ENCODE data around the gene CLEC18A.
"Not testable (repeated sequence)": the region's sequence is repeated elsewhere in the genome, so short reads cannot be mapped to it uniquely, and the experiment has no call there.

CLEC18A gene

DNA sequence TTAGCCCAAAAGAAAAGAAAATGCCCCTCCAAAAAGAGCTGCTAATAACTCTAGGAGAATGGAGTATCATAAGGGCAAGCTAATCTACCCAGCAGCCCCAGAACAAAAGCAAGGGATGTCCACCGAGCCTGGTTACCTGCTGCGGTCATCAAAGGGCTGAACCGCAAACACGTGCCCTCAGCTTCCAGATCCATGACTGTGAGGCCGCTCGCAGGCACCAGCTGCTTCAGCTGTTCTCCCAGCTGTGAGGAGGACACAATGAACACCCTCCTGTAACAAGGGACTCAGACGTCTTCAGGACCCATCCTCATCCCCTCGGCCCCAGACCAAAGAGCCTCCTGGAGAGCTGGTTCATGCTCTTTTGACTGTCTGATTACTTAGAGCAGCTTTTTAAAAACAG is 59.5 kb downstream of the CLEC18A start:
- H3K4me2 ChIP-seq (ENCODE audit: low read length); H3K27me3 ChIP-seq (ENCODE audit: insufficient read depth, low read length); H2AFZ ChIP-seq (ENCODE audit: low read length); H3K9me3 ChIP-seq (ENCODE audit: low read length); H3K79me2 ChIP-seq (ENCODE audit: insufficient read depth, low read length); H3K9ac ChIP-seq (ENCODE audit: low read length); H3K4me3 ChIP-seq (ENCODE audit: low read depth, low read length, poor library complexity, severe bottlenecking); H4K20me1 ChIP-seq (ENCODE audit: insufficient read depth, low read length); H3F3A ChIP-seq (ENCODE audit: insufficient read depth, low read length); H3K36me3 ChIP-seq (ENCODE audit: insufficient read depth, low read length); H3K27ac ChIP-seq (ENCODE audit: low read depth, low read length, poor library complexity, severe bottlenecking); H3K9me2 ChIP-seq (ENCODE audit: low read depth, low read length); H3K4me1 ChIP-seq (ENCODE audit: insufficient read depth, low read length, severe bottlenecking): not testable (repeated sequence)

DNA sequence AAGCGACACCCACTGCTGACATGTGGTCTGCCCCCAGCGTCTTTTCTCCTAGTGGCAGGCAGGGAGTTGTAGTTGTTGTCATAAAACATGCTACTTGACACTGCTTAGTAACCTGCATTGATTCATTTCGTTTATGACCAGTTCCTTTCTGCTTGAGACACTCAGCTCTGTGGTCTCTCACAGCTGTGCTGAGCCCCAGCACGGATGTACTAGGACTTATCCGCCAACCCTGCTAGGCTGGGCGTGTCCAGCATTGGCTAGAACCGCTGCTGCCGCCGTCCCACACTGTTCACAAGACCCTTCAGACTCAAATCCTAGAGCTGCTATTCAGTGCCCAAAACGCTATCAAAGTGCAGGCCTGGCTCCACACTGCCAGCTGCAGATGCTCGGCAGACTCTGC is 60.0 kb downstream of the CLEC18A start:
- not testable (repeated sequence) for H3K4me2 ChIP-seq (ENCODE audit: low read length); H3K36me3 ChIP-seq (ENCODE audit: insufficient read depth, low read length); H3K9ac ChIP-seq (ENCODE audit: low read length); H3F3A ChIP-seq (ENCODE audit: insufficient read depth, low read length); H3K9me2 ChIP-seq (ENCODE audit: low read depth, low read length); H3K79me2 ChIP-seq (ENCODE audit: insufficient read depth, low read length); H3K4me1 ChIP-seq (ENCODE audit: insufficient read depth, low read length, severe bottlenecking); H2AFZ ChIP-seq (ENCODE audit: low read length); H3K27me3 ChIP-seq (ENCODE audit: insufficient read depth, low read length); H4K20me1 ChIP-seq (ENCODE audit: insufficient read depth, low read length); H3K4me3 ChIP-seq (ENCODE audit: low read depth, low read length, poor library complexity, severe bottlenecking); H3K9me3 ChIP-seq (ENCODE audit: low read length); H3K27ac ChIP-seq (ENCODE audit: low read depth, low read length, poor library complexity, severe bottlenecking)

DNA sequence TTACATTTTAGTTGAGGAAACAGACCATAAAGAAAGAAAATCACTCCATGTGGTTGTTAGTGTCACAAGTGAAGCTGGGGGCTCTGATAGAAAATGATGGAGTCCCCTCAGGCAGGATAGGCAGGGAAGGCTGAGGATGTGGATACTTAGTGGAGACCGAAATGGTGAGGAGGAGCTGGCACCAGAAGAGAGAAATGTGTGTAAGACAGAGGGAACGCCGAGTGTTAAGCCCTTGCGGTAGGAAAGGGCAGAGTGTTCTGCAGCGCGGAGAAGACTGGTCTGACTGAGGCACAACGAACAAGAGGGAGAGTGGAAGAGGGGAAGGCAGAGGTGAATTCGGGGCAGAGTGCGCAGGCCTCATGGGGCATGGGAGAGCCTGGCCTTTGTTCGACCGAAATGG is 61.2 kb downstream of the CLEC18A start:
- H3K27me3 ChIP-seq (ENCODE audit: insufficient read depth, low read length); H3K4me2 ChIP-seq (ENCODE audit: low read length); H3K27ac ChIP-seq (ENCODE audit: low read depth, low read length, poor library complexity, severe bottlenecking); H3K9me3 ChIP-seq (ENCODE audit: low read length); H3K79me2 ChIP-seq (ENCODE audit: insufficient read depth, low read length); H3K36me3 ChIP-seq (ENCODE audit: insufficient read depth, low read length); H3K9ac ChIP-seq (ENCODE audit: low read length); H2AFZ ChIP-seq (ENCODE audit: low read length); H4K20me1 ChIP-seq (ENCODE audit: insufficient read depth, low read length); H3F3A ChIP-seq (ENCODE audit: insufficient read depth, low read length); H3K9me2 ChIP-seq (ENCODE audit: low read depth, low read length); H3K4me1 ChIP-seq (ENCODE audit: insufficient read depth, low read length, severe bottlenecking); H3K4me3 ChIP-seq (ENCODE audit: low read depth, low read length, poor library complexity, severe bottlenecking): not testable (repeated sequence)

DNA sequence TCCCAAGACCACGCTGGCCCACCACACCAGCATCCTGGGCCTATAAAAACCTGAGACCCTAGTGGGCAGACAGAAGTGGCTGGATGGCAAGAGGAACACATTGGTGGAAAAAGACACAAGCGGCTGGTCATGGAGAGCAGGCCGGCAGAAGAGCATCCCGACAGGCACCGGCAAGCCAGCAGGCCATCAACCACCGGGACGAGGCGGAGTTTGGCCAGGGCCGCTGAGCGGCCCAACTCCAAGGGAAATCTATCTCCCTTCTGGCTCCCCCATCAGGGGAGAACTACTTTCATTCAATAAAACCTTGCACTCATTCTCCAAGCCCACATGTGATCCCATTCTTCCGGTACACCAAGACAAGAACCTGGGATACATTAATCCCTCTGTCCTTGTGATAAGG is 61.8 kb downstream of the CLEC18A start:
- not testable (repeated sequence) for H3K36me3 ChIP-seq (ENCODE audit: insufficient read depth, low read length); H3F3A ChIP-seq (ENCODE audit: insufficient read depth, low read length); H3K4me1 ChIP-seq (ENCODE audit: insufficient read depth, low read length, severe bottlenecking); H3K9ac ChIP-seq (ENCODE audit: low read length); H3K27ac ChIP-seq (ENCODE audit: low read depth, low read length, poor library complexity, severe bottlenecking); H3K27me3 ChIP-seq (ENCODE audit: insufficient read depth, low read length); H4K20me1 ChIP-seq (ENCODE audit: insufficient read depth, low read length); H3K9me3 ChIP-seq (ENCODE audit: low read length); H3K4me2 ChIP-seq (ENCODE audit: low read length); H3K4me3 ChIP-seq (ENCODE audit: low read depth, low read length, poor library complexity, severe bottlenecking); H3K79me2 ChIP-seq (ENCODE audit: insufficient read depth, low read length); H3K9me2 ChIP-seq (ENCODE audit: low read depth, low read length); H2AFZ ChIP-seq (ENCODE audit: low read length)
